Measurements from ENCODE around the gene ERC2.

The ERC2 gene

GRCh38 chr3:55904716-55905115, 563.6 kb downstream of the ERC2 start:
- DNase-seq, result no peak

GRCh38 chr3:55903680-55904079, 564.6 kb downstream of the ERC2 start:
- DNase-seq, result no peak

- DNase-seq, result no peak
Measured at GRCh38 chr3:55902221-55902900, 565.9 kb downstream of the ERC2 start.

GRCh38 chr3:55899887-55900286, 568.4 kb downstream of the ERC2 start:
- no peak for DNase-seq

GRCh38 chr3:55897573-55898224, 570.6 kb downstream of the ERC2 start:
- no peak for DNase-seq

DNA sequence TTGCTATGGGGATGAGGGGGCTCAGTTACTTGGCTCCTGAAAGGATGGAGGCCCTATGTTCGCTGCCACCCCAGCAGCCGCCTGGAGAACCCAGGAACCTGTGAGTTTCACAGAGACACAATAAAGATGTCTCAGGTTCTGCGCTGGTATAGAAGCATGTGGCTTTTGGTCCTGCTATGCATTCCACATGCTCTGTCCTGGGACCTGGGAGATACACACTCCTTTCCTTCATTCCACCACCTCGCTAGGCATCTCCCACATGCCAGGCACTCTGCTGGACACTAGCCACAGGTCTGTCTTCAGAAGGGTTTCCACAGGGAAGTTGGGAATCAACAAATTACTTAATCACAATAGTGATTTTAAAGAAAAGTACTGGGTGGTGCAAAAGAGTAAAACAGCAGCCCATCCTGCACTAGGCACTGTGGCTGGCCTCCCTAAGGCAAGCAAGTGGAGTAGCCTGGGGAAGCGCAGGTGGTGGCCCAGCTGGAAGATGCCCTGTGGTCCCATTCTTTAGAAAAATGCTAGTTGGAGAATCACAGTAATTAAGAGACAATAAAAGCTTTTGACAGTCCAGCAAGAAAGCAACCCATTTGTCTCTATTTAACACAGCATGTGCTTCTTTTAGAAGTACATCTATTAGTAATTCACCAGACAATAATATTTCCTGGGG, 572.2 kb downstream of the ERC2 start:
- no peak for DNase-seq

GRCh38 chr3:55894605-55895004, 573.7 kb downstream of the ERC2 start:
- peak; percentile 6 for DNase-seq

GRCh38 chr3:55893045-55893664, 575.1 kb downstream of the ERC2 start:
- DNase-seq, result no peak

- DNase-seq, result no peak
Measured at GRCh38 chr3:55891106-55891505, 577.2 kb downstream of the ERC2 start.

DNA sequence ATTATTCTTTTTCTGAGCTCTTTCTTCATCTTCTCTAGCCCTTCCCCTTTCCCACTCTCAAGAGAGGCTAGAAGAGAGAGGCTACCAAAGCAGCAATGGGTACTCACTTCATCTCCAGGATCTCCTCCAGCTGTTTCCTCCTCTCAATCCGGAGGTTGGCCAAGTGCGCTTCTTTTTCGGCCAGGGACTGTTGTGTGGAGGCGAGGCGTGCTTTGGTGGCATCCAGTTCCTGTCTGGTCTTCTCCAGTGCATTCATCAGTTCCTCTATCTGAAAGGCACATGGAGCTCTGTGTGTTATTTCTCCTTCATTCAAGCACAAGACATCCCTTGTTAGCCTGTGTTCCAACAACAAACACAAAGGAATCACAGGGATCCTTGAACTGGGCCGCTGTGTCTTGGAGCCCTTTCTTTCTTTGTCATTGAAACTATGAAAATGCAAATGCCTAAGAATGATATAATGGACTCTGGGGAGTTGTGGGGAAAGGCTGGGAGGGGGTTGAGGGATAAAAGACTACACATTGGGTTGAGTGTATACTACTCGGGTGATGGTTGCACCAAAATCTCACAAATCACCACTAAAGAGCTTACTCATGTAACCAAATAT, 579.9 kb downstream of the ERC2 start:
- DNase-seq, result no peak

GRCh38 chr3:55885721-55886120, 582.5 kb downstream of the ERC2 start:
- DNase-seq, result no peak

- DNase-seq, result no peak
Measured at GRCh38 chr3:55884491-55885285, 583.6 kb downstream of the ERC2 start.

DNA sequence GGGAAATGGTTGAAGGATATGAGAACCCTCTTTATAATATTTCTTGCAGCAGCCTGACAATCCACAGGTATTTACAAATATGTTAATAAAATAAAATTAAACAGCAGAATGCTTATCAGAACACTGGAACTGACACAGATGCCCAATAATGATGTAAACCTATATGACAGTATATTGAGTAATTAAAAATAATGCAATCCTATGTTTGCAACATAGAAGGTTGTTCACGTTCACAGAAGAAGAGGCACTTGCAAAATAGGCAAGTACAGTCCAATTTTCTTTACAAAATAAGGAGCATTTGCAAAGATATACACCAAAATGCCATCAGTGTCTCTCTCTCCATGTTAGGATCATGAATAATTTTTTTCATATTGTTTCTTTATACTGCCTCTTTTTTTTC, 584.2 kb downstream of the ERC2 start:
- no peak for DNase-seq

GRCh38 chr3:55882006-55882405, 586.3 kb downstream of the ERC2 start:
- DNase-seq, result no peak

- DNase-seq, result no peak
Measured at GRCh38 chr3:55880357-55880756, 587.9 kb downstream of the ERC2 start.

DNA sequence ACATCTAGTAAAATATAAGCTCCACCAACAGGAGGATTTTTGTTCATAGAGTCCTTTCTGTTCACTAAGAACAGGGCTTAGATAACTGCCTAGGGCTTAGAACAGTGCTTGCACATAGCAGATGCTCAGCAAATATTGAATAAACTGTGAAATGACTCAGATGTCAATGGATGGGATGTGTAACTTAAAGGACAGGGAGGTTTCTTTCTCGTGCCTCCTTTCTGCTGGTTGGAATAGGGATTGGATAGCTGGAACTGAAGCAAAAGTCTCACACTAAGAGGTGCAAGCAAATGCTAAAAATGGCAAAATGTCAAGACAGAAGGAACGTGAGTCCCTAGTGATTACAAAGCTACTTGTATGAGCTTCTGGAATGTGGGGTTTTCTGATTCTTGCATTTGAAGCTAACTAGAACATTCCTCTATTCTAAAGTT, 588.4 kb downstream of the ERC2 start:
- no peak for DNase-seq

- DNase-seq, result no peak
Measured at GRCh38 chr3:55877703-55878102, 590.6 kb downstream of the ERC2 start.

DNA sequence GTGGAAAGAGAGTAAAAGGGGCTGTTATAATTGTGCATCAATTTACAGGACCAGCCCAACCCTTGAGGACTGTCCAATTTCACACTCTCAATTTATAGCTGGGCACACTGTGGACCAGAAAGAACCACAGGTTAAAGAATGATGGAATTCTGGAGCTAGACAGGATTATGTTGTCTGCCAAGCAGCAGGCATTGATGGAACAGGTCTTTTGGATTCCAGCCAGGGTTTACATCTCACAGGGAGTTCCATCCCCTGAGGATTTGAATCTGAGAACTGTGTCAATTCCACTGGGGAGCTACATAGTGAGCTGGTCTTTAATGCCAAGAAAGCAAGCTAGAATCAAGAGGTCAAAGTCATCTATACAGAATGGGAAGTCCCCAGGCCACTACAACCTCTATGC, 591.7 kb downstream of the ERC2 start:
- DNase-seq, result peak; percentile 7

DNA sequence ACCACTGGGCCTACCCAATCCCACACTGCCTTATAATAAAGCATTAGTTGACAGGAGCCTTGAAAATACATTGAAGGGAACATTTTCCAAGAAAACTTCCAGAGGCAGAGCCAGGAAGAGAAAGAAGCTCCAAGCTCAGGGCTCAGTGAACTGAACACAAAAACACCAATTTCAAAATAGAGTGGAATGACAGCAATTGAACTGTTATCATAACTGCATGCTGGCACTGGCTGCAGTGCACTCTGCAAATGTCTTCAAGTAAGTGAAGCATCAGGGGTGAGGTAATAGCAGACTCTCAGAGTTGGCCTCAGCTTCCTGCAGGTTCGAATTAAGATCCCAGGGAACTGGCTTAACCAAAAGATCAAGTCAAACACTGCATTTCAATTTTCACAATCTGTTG, 593.2 kb downstream of the ERC2 start:
- DNase-seq, result no peak

DNA sequence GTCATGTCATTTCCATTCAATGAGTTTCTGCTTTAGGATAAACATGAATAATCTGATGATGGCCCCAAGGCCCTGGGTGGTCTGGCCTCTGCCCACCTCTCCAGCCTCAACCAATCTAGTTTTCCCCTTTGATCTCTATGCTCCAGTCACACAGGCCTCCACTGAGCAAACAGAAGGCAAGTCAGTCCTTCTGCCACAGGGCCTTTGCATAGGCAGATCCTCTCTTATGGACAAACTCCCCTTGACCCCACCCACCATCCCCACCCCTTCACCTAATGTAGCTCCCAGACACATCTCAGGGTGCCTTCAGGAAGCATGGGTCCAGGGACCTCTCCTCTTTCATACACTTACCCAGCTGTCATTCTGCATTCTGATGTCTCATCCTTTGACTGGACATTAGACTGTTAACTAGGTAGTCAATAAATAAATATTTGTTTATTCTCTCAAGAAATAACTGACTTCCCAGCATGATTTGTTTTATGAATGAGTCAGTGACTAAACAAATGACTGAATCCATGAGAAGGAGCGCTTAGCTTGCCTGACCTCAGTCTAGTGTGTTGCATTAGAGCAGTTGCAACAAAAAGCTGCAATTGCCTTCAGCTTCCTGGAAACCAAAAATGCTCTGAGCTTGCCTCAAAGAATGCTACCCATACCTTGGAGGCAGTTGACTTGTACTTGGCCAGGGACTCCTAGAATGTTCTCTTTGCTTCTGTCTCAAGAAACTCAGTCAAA, 594.6 kb downstream of the ERC2 start:
- no peak for DNase-seq

DNA sequence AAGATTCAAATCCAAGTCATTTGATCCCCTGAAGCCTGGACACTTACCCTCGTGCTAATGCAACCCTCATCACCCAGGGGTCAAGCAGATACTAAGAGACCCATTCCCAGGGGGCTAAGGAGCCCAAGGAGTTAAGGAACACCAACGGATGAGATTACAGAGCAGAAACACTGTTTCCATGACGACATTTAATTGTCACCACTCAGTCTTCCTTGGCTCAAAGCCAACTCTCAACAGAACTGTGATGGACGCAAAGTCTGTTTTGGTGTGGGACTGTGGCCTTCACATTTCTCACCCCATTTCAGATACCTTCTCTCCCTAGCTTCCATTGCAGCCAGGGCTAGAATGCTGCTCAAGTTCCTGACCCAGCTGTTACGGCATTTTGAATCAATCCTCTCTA, 597.7 kb downstream of the ERC2 start:
- DNase-seq, result no peak

DNA sequence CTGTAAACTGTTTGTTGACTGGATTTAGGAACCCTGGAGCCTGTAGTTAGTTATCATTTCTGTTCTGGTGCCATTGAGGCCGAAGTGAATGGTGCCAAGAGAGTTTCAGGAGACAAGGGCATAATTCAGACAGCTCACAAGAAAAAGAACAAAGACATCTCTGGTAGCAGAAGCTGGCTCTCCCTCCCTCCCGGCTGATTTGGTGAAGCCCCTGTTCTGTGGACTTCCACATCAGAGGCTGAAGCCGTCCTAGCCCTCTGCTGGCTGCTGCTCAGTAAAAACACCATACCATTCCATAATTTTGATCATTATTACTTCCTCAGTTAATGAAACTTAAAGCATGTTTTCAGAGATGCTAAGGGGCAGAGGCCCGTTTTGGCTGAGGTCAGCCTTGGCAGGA, 599.9 kb downstream of the ERC2 start:
- DNase-seq, result no peak
